ENCODE measurements around the gene KLHL7.

DNA sequence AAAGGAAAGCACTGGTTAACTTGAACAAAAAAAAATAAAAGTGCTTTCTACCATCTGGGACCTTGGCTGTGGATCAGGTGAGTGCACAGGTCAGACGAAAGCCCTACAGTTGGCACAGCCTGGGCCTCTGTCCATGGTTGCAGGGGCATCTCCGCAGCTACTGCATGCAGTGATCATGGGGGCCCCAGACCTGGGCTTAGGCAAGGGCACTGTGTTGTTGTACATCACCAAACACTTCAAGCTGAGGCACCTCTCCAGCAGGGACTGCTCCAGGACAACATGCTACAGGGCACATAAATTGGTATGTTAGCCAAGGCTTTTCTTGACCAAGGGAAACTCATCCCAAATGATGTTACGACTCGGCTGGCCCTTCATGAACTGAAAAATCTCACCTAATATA is 23.5 kb downstream of the KLHL7 start:
- TF ChIP-seq, protein P1, sequence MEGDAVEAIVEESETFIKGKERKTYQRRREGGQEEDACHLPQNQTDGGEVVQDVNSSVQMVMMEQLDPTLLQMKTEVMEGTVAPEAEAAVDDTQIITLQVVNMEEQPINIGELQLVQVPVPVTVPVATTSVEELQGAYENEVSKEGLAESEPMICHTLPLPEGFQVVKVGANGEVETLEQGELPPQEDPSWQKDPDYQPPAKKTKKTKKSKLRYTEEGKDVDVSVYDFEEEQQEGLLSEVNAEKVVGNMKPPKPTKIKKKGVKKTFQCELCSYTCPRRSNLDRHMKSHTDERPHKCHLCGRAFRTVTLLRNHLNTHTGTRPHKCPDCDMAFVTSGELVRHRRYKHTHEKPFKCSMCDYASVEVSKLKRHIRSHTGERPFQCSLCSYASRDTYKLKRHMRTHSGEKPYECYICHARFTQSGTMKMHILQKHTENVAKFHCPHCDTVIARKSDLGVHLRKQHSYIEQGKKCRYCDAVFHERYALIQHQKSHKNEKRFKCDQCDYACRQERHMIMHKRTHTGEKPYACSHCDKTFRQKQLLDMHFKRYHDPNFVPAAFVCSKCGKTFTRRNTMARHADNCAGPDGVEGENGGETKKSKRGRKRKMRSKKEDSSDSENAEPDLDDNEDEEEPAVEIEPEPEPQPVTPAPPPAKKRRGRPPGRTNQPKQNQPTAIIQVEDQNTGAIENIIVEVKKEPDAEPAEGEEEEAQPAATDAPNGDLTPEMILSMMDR (conservative IDR thresholded peaks at IDR 0.05; ENCODE audit: low read length), result no peak
- no peak for TF ChIP-seq EZH2phosphoT487 (IDR thresholded peaks at IDR 0.05; ENCODE audit: borderline replicate concordance)

All from Loucy (cell line).